RWPE2 (cell line): Measurements from ENCODE around the gene KDM5B.

ENCODE experiments used
- ATAC-seq: fragments of 200-7000 bp; cut with Tn5 transposase; 3 replicates; pipeline ENCODE4 v1.9.1; 2021; ENCODE audit warnings: low read depth
- DNase-seq: peaks from one replicate; pipeline ENCODE4 v3.0.0-alpha.2; 2020; ENCODE audit warnings: low spot score
- H3K27ac ChIP-seq: fragments of 450-650 bp; 2 replicates; pipeline ENCODE4 v1.5.1; 2017; ENCODE audit warnings: mild to moderate bottlenecking; ENCODE audit not compliant: poor library complexity, severe bottlenecking
- H3K27me3 ChIP-seq: fragments of 250-450 bp; sonication (Bioruptor Pico); 2 replicates; pipeline ENCODE4 v1.5.1; 2021; ENCODE audit warnings: mild to moderate bottlenecking, moderate library complexity; ENCODE audit not compliant: insufficient read depth, poor library complexity, severe bottlenecking
- H3K36me3 ChIP-seq: fragments of 250-450 bp; sonication (Bioruptor Pico); 2 replicates; pipeline ENCODE4 v1.5.1; 2020; ENCODE audit warnings: low read depth, mild to moderate bottlenecking, moderate library complexity
- H3K4me1 ChIP-seq: fragments of 250-450 bp; sonication (Bioruptor Pico); 2 replicates; pipeline ENCODE4 v1.5.1; 2021; ENCODE audit warnings: mild to moderate bottlenecking, moderate library complexity; ENCODE audit not compliant: insufficient read depth, poor library complexity, severe bottlenecking
- H3K4me3 ChIP-seq: fragments of 250-450 bp; sonication (Bioruptor Pico); 2 replicates; pipeline ENCODE4 v1.5.1; 2021; ENCODE audit warnings: mild to moderate bottlenecking, moderate library complexity; ENCODE audit not compliant: severe bottlenecking
- H3K9me3 ChIP-seq: fragments of 250-450 bp; sonication (Bioruptor Pico); 2 replicates; pipeline ENCODE4 v1.5.1; 2021; ENCODE audit warnings: mild to moderate bottlenecking, moderate library complexity; ENCODE audit not compliant: severe bottlenecking
- CTCF ChIP-seq: fragments of 450-650 bp; IDR thresholded peaks from one replicate; pipeline ENCODE4 v1.5.1; 2017; ENCODE audit warnings: mild to moderate bottlenecking, moderate library complexity; ENCODE audit not compliant: poor library complexity, severe bottlenecking

Gene KDM5B

GRCh38 chr1:202786804-202787203 is 21.4 kb downstream of the KDM5B start:
- Histone ChIP-seq H3K27me3 (no peaks in the 10 kb centered on the region), H3K4me3 (no peak overlapping the region), H3K27ac (no peak overlapping the region), H3K36me3 (peaks cover 5% of the 10 kb centered on the region; the same call in 1 of the 2 replicates), H3K9me3 (no peaks in the 10 kb centered on the region), H3K4me1 (peaks cover 4% of the 10 kb centered on the region)
- TF ChIP-seq CTCF, result no peak
- ATAC-seq (no peak), DNase-seq (no peak)

DNA sequence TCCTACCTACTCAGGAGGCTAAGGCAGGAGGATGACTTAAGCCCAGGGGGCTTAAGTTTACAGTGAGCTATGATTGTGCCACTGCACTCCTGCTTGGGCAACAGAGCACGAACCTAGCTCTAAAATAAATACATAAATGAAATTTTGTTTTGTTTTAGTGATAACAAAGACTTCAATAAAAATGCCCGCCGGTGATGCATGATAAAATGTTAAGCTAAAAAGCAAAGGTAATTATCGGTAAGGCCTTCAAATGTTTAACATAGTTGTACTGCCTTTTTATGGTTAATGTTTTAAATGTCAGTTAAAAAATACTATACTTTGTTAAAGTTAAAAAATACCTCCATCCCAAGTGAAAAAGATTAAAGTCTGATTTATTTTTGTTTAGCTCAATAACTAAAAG is 27.0 kb downstream of the KDM5B start:
- no peak overlapping the region for H3K4me3 ChIP-seq
- no peak for ATAC-seq

GRCh38 chr1:202770135-202770534 is 38.1 kb downstream of the KDM5B start:
- no peak for ATAC-seq
- no peak for TF ChIP-seq CTCF
- peaks cover 87% of the 10 kb centered on the region for H3K36me3 ChIP-seq

More for the DNA sequence above, 27.0 kb downstream of the KDM5B start:
- Histone ChIP-seq H3K27ac (no peak overlapping the region), H3K36me3 (peaks cover 9% of the 10 kb centered on the region), H3K27me3 (no peaks in the 10 kb centered on the region), H3K9me3 (no peaks in the 10 kb centered on the region), H3K4me1 (no peaks in the 10 kb centered on the region)
- no peak for TF ChIP-seq CTCF
- DNase-seq, result no peak

GRCh38 chr1:202765721-202766120 is 42.5 kb downstream of the KDM5B start:
- no peaks in the 10 kb centered on the region for H3K27me3 ChIP-seq
- DNase-seq, result no peak
- H3K4me1 ChIP-seq, result no peaks in the 10 kb centered on the region
- H3K9me3 ChIP-seq, result no peaks in the 10 kb centered on the region
- no peak for ATAC-seq
- peaks cover 88% of the 10 kb centered on the region for H3K36me3 ChIP-seq
- no peak overlapping the region for H3K4me3 ChIP-seq
- H3K27ac ChIP-seq, result no peak overlapping the region
- TF ChIP-seq CTCF, result no peak

More at GRCh38 chr1:202770135-202770534, 38.1 kb downstream of the KDM5B start:
- Histone ChIP-seq H3K27ac (no peak overlapping the region), H3K4me1 (no peaks in the 10 kb centered on the region), H3K27me3 (no peaks in the 10 kb centered on the region), H3K9me3 (no peaks in the 10 kb centered on the region), H3K4me3 (no peak overlapping the region)
- DNase-seq, result no peak

DNA sequence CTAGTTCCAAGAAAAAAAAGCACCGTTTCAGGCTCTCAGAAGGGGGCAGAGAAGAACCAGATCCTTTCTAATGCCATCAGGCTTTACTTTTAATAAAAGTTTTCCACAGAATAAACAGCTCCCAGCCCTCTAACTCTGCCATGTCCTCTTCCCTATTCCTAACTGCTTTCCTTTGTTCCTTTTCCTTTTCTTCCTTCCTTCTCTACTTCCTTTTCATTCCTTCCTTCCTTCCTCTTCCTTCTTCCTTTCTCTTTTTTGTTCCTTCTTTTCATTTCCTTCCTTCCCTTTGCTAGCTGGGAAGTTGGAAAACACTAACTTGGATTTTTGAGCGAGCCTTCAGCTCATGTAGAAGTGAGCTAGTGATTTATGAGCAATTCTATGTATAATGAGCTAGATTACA is 46.2 kb downstream of the KDM5B start:
- Histone ChIP-seq H3K36me3 (peaks cover 100% of the 10 kb centered on the region), H3K9me3 (no peaks in the 10 kb centered on the region), H3K4me1 (no peaks in the 10 kb centered on the region), H3K27me3 (no peaks in the 10 kb centered on the region), H3K27ac (no peak overlapping the region), H3K4me3 (no peak overlapping the region)
- TF ChIP-seq CTCF, result no peak
- no peak for DNase-seq
- no peak for ATAC-seq
